Activated gamma-delta T cell (primary cell): ENCODE measurements around the gene ETFDH.
"Not testable (repeated sequence)": the region's sequence is repeated elsewhere in the genome, so short reads cannot be mapped to it uniquely, and the experiment has no call there.

ENCODE experiments used
- DNase-seq: peaks from one replicate; lab custom pipeline; 2025; lab: John Stamatoyannopoulos, UW

Gene ETFDH

GRCh38 chr4:158678767-158679166 is 6.7 kb downstream of the ETFDH start:
- DNase-seq, result no peak

GRCh38 chr4:158681629-158682028 is 9.5 kb downstream of the ETFDH start:
- DNase-seq, result no peak

- DNase-seq, result no peak
These were observed 10.0 kb downstream of the ETFDH start for GRCh38 chr4:158682066-158682465.

GRCh38 chr4:158688813-158689212 is 16.7 kb downstream of the ETFDH start:
- DNase-seq, result no peak

- no peak for DNase-seq
These were observed 32.2 kb downstream of the ETFDH start for GRCh38 chr4:158704274-158704673.

GRCh38 chr4:158710814-158711213 is 38.7 kb downstream of the ETFDH start:
- DNase-seq, result no peak

- not testable (repeated sequence) for DNase-seq
These were observed 40.5 kb downstream of the ETFDH start for GRCh38 chr4:158712622-158713021.

GRCh38 chr4:158714937-158715336 is 42.8 kb downstream of the ETFDH start:
- no peak for DNase-seq

- no peak for DNase-seq
These were observed 43.7 kb downstream of the ETFDH start for GRCh38 chr4:158715802-158716201.

- DNase-seq, result no peak
These were observed 49.6 kb downstream of the ETFDH start for GRCh38 chr4:158721680-158722079.

GRCh38 chr4:158722291-158722916 is 50.3 kb downstream of the ETFDH start:
- no peak for DNase-seq

- DNase-seq, result peak; percentile 66
These were observed 51.1 kb downstream of the ETFDH start, which contains the start of gene PPID for GRCh38 chr4:158722917-158723793. PPID (minus strand) TSS chr4:158723396; CDS start chr4:158723288, 108 bp downstream.

- DNase-seq, result no peak
These were observed 52.5 kb downstream of the ETFDH start for GRCh38 chr4:158724637-158725036.

GRCh38 chr4:158726633-158727032 is 54.5 kb downstream of the ETFDH start:
- no peak for DNase-seq

- no peak for DNase-seq
These were observed 56.1 kb downstream of the ETFDH start for GRCh38 chr4:158728236-158728635.

GRCh38 chr4:158729716-158730559 is 57.8 kb downstream of the ETFDH start:
- no peak for DNase-seq

GRCh38 chr4:158738866-158739265 is 66.8 kb downstream of the ETFDH start:
- DNase-seq, result no peak

- no peak for DNase-seq
These were observed 67.5 kb downstream of the ETFDH start for GRCh38 chr4:158739600-158739999.

GRCh38 chr4:158741326-158742021 is 69.4 kb downstream of the ETFDH start:
- DNase-seq, result no peak

- DNase-seq, result not testable (repeated sequence)
These were observed 74.4 kb downstream of the ETFDH start for GRCh38 chr4:158746537-158746936.

- DNase-seq, result no peak
These were observed 78.3 kb downstream of the ETFDH start for GRCh38 chr4:158750379-158750778.
